ENCODE measurements around the gene VAMP5.

GRCh38 chr2:85588645-85589044, 4.4 kb downstream of the VAMP5 start:
- no peak for TF ChIP-seq CTCF (IDR thresholded peaks at IDR 0.05)
- no peak for TF ChIP-seq ATF1 (CRISPR knock-in tag; IDR thresholded peaks at IDR 0.05)
- no peak for TF ChIP-seq E2F4 (CRISPR knock-in tag; IDR thresholded peaks at IDR 0.05; ENCODE audit: borderline replicate concordance, low read depth)
- TF ChIP-seq MAX (CRISPR knock-in tag; IDR thresholded peaks at IDR 0.05), result no peak
- no peak for TF ChIP-seq JUN (CRISPR knock-in tag; IDR thresholded peaks at IDR 0.05)
